GM21390 (cell line): Measurements from ENCODE around the gene NBPF20.
"Not testable (repeated sequence)": the region's sequence is repeated elsewhere in the genome, so short reads cannot be mapped to it uniquely, and the experiment has no call there.

ENCODE experiments used
- ATAC-seq: cut with Tn5 transposase; IDR thresholded peaks from one replicate; pipeline ENCODE4 v1.9.1; 2021; ENCODE audit not compliant: unreplicated experiment

Gene NBPF20

DNA sequence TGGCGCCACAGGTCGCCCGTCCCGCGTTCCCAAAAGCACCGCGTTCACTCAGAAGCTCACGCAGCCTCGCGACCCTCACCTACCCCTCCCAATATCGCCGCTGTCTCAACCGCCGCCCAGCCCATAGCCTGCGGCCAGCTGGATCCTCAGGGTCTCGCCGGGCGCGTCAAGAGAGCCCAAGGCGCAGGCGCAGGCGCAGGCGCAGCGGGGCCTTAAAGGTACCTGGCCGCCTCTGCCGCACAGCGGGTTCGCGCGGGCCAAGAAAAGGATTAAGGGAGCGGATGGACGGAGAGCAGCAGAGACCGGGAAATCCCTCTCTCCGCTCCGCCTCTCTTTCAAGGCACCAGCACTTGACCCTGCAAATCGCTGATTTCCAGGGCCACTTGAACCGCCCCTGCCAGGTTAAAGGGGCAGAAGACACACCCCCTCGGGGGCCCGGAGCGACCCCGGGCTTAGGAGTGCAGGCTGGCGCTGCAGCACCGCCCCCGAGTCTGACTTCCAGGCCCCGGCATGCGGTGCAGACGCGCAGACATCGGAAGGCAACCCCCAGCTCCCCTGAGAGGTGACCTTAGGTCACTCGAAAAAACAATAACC, at the start of gene NBPF20:
Gene NBPF20, minus strand, starts transcription at position 168 of the 594 bp plus-strand sequence. CDS start 20,331 bp downstream, outside the sequence.
- ATAC-seq, result peak; percentile 98

DNA sequence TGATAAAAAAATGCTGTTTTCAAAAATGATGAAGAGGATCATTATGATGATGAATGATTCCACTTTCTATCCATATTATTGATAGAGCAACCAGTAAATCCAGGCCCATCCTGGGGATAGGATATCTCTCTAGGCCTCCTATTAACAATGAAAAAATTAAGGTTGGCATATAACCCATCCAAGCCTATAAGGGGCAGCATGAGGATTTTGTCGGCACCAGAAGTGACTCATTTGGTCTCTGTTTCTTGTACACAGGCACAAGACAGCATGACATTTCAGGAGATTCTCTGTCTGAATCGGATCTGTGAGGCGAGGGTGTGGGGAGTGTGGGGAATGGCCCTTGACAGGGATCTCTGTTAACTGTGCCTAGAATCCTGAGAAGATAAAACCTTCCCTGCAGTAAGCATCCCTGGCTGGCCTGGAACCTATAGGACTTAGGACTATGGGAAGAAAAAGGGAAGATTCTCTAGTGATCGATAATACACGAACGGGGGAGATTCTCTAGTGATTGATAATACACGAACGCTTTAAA, 49.5 kb upstream of the NBPF20 start:
- not testable (repeated sequence) for ATAC-seq

DNA sequence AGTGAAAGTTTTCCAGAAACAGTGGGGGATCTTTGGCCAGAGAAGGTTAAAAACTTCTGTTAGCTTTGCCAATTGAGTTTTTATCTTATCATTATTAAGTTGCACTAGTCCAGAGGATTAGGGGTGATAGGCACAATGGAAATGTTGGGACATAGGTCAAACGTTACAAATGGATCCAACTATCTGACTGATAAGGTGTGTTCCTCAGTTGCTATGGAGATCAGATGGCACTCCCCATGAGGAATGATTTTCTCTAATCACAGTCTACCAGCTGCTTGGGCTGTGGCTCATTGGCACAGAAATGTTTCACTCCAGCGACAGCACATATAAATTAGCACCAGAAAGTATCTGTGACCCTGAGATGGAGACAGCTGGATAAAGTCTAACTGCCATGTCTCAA, 47.3 kb upstream of the NBPF20 start:
- ATAC-seq, result not testable (repeated sequence)

DNA sequence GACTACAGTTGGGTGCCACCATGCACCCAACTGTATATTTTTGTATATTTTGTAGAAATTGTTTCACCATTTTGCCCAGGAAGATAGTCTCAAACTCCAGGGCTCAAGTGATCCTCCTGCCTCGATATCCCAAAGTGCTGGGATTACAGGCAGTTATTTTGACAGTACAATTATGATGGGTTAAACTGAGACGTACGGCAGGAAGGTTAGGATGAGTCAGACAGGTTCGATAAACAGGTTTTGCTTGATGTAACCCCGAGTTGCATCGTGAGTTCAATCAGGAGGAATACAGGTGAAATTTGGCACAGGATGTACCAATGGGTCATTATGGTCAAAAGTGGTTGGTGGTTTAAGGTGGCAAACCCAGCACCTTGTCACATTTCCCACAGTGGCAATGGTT, 46.0 kb upstream of the NBPF20 start:
- ATAC-seq, result not testable (repeated sequence)

GRCh38 chr1:145465405-145466144, 40.2 kb upstream of the NBPF20 start:
- ATAC-seq, result peak; percentile 94

DNA sequence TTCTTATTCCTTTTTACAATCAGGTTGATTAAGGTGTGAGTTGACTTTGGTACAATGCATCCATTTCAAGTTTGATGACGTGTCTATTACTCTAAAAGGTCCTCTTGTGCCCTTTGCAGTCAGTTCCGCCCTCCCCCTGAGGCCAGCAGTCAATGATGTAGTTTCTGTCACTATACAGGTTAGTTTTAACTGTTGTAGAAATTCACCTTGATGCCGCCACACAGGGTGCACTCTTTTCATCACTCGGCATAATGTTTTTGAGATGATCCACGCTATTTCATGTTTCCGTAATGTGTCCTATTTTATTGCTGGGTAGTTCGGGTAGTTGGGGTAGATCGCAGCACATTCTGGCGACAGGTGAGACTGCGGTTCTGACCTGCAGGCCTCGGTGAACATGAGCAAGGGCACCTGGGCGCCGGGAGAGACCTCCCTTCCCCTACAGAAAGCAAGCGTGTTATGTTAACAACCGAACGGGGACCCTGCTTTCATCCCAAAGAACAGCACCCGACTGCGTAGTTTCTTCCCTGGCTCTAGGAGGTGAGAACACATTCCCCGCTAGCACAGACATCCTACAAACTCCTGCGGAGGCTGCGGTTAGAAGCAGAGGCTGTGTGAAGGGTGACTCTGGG, 39.4 kb upstream of the NBPF20 start:
- not testable (repeated sequence) for ATAC-seq

DNA sequence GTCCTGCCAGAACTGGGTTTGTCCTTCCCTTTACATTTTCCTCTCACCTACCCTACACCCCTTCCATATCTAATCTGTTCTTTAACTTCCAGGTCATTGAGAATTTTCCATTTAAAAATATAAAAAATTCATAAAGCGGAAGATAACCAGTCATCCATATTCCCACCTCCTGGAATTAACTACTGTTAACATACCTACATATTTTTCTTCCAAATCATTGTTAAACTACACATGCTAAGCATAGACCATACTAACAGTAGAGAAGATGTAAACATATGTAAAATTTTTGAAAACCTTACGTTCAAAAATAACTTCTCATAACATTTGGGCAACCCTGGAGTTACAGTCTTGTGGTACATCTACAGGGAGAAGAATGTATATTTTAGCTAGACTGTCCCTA, 38.6 kb upstream of the NBPF20 start:
- not testable (repeated sequence) for ATAC-seq

DNA sequence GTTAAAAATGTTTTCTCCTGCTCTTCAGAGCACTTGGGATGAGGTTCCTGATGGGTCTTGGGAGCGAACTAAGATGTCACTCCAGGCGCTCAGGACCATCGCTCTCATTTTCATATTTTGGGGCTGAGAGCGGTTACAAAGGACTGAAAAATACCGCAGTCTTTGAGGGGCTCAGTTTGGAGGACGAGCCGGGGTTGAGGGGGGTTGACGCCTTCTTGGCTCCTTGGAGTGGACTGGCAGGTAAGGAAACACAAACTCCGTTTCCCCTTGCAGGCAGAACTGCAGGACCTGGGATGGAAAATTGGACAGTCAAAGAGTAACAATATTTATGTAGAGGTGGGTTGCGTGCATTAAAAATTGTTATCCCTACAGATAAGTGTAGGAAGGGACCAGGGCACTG, 35.3 kb upstream of the NBPF20 start:
- ATAC-seq, result not testable (repeated sequence)

DNA sequence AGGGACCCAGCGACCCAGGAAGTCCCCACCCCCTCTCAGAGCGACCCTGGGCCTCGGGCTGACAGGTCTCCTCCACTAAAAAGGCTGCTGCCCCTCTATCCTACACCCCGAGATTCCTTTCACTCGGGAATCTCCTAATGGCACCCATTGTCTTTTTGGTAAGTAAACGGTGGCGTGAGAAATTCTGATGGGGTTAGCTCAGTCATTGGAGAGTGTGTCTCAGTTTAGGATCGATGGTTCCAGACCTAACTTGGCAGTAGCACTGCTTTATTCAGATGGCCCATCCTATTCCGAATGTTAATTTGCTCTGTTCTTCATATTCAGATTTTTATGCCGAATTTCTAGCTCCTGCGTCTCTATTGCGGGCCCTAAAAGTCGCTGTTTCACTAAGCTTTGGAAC, 34.6 kb upstream of the NBPF20 start:
- not testable (repeated sequence) for ATAC-seq

GRCh38 chr1:145459591-145459990, 34.2 kb upstream of the NBPF20 start:
- ATAC-seq, result not testable (repeated sequence)

DNA sequence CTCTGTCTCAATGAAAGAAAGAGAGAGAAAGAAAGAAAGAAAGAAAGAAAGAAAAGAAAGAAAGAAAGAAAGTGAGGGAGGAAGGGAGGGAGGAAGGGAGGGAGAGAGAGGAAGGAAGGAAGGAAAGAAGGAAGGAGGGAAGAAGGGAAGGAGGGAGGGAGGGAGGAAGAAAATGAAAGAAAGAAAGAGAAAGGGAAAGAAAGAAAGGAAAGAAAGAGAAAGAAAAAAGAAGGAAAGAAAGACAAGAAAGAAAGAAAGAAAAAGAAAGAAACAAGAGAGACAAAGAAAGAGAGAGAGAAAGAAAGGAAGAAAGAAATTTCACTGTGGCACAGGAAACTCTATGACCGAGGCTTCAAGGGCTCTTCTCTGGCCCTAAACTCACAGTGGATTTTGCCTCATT, 33.7 kb upstream of the NBPF20 start:
- ATAC-seq, result not testable (repeated sequence)

DNA sequence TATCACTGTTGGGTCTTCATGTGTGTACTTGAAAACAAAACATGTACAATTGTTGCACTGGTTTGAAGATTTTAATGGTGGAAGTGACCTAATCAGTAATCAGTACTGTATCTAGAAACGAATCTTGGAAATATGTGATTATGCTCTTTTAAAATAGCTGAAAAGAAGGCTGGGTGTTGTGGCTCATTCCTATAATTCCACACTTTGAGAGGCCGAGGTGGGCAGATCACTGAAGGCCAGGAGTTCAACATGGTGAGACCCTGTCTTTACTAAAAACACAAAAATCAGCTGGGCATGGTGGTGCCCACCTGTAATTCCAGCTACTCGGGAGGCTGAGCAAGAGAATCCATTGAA, 29.4 kb upstream of the NBPF20 start:
- ATAC-seq, result not testable (repeated sequence)

- not testable (repeated sequence) for ATAC-seq
These were observed 28.7 kb upstream of the NBPF20 start for GRCh38 chr1:145453873-145454823.

DNA sequence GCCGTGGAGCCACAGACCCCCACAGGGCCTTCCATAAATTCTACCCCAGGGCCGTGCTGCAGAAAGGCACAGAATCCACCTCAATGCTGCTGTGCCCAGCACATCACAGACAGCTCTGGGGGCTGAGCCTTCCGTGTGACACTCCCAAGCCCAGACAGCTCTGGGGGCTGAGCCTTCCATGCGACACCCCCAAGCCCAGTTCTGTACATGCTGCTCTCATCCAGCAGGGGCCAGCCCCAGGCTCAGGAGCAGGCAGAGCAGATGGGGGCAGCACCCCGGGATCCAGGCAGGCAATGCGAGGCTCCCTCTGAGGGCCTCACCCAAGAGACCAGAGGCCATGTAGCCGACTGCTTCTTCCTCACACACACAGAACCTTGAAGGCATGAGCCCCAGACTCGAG, 27.1 kb upstream of the NBPF20 start:
- not testable (repeated sequence) for ATAC-seq

DNA sequence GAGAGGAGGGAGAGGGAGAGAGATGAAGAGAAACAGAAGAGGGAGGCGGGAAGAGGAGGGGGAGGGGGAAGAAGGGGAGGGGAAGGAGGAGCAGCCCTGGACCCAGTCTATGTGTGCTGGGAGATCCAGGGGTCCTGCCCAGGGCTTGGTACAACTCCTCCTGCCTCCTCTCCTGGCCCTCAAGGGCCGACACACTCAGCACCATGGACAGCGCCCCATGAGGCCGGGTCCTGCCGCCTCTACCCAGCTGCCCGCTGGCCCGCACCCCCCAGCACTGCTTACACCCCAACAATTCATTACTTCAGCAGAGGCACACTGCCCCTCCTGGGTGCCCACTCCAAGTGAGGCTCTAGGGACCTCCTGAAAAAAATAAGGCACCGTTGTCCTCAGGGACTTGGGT, 26.5 kb upstream of the NBPF20 start:
- not testable (repeated sequence) for ATAC-seq

DNA sequence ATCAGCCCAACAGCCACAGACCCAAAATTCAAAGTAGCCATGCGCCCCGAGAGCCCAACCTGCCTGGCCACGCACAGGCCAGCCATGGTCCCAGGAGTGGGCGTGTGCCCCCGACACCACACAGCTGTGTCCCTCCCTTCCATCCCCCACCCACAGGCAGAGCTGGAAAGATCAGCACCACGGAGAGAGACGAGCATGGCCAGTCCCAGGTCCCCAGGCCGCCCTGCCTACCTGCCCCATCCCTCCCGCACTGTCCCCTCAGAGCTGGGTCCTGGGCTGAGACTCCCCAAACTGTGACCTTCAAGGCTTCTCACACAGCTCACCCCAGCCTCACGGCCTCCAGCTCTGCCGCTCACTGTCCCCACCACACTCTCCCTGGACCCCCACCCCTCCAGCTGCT, 19.8 kb upstream of the NBPF20 start:
- not testable (repeated sequence) for ATAC-seq

- not testable (repeated sequence) for ATAC-seq
These were observed 16.9 kb upstream of the NBPF20 start for GRCh38 chr1:145442340-145442739.

- not testable (repeated sequence) for ATAC-seq
These were observed 6.2 kb upstream of the NBPF20 start for GRCh38 chr1:145431363-145432256.

DNA sequence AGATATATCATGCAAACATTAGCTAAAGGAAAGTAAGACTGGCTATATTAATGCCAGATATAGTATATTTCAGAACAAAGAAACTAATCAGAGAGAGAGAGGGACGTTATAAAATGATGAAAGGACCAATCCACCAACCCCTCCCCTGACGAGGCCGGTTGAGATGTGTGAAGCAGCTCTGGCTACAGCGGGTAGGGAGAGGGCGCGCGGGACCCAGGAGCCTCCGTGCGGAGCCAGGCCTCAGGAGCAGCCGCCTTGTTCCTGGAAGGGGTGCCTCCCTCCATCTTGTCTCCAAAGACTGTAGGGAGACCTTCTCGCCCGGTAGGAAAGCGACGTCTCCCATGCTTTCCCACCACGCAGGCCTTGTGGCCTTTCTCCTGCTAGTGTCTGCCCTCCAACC, 5.4 kb upstream of the NBPF20 start:
- not testable (repeated sequence) for ATAC-seq

GRCh38 chr1:145429329-145429728, 3.9 kb upstream of the NBPF20 start:
- ATAC-seq, result not testable (repeated sequence)
